Measurements from ENCODE around the gene STX10. TPM values are rescaled to one million over a fixed set of nuclear protein-coding genes. Genes with fewer than 3 reads are reported as not detected.
A peak's percentile ranks its signal among the peaks of the same experiment; 100 is the strongest.

Gene STX10
- total RNA-seq, 1 donor from 2014 or later: 70.2 TPM

DNA sequence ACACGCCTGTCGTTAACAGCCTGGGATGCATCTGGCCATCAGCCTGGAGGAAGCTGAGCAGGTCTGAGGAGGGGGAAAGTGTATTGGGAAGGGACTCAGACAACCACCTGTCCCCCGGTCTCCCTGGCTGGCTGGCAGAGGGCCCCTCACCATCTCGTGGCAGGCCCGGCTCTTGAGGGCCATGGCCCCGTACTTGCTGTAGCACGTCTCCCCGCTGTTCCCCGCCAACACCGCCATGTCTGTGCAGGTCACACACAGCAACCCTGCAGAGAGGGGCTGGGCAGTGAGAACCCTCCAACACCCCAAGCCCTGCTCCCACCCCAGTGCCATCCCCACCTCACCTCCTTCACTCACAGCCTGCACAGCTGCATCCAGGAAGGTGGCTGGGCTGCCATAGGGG, 37.6 kb downstream of the STX10 start:
- H3K36me3 ChIP-seq (ENCODE audit: control insufficient read depth, insufficient read depth, low read length): no peaks in the 10 kb centered on the region

GRCh38 chr19:13110099-13110610, 40.0 kb downstream of the STX10 start:
- H3K4me3 ChIP-seq (ENCODE audit: low read depth, low read length): no peak overlapping the region
- H3K36me3 ChIP-seq (ENCODE audit: control insufficient read depth, insufficient read depth, low read length): peaks cover 2% of the 10 kb centered on the region
- no peaks in the 10 kb centered on the region for H3K27me3 ChIP-seq (ENCODE audit: control insufficient read depth, insufficient read depth, low read length)
- DNase-seq (ENCODE audit: low read depth): no peak
- TF ChIP-seq CTCF (IDR thresholded peaks at IDR 0.05; ENCODE audit: insufficient read depth, low read length, poor library complexity, severe bottlenecking): no peak

More for the DNA sequence above, 37.6 kb downstream of the STX10 start:
- no peak for DNase-seq (ENCODE audit: low read depth)
- H3K4me3 ChIP-seq (ENCODE audit: low read depth, low read length): no peak overlapping the region
- no peak for TF ChIP-seq CTCF (IDR thresholded peaks at IDR 0.05; ENCODE audit: insufficient read depth, low read length, poor library complexity, severe bottlenecking)
- H3K27me3 ChIP-seq (ENCODE audit: control insufficient read depth, insufficient read depth, low read length): no peaks in the 10 kb centered on the region

DNA sequence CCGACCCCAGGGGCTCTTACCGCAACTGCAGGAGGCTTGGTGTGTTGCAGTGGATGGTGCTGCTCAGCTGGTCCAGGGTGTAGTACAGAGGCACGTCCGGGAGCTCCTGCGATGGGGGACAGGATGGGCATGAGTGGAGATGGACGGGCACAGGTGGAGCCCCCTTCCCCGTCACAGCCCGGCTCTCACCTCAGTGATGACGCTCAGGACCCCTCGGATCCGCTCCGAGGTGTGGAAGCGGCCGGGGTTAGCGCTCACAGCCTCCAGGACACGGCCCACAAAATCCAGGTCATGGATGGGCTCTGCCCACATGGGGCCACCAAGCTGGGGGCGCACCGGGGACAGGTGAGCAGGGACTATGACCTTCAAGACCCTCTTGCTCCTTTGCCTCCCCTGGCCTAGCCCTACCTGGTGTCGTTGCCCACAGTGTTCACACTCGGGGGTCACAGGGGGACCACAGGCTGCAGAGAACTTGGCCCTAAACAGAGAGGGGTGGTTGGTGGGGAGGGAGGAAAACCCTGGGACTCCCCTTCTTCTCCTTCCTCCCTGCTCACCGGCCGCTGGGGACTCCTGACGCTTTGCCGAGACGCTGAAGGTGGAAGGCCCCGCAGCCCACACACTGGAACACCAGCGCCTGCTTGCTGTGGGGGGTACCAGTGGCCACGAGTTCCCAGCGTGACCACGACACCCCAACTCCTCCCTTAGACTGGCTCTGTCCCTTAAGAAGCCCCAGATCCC, 40.6 kb downstream of the STX10 start:
- no peak for DNase-seq (ENCODE audit: low read depth)
- no peak for TF ChIP-seq CTCF (IDR thresholded peaks at IDR 0.05; ENCODE audit: insufficient read depth, low read length, poor library complexity, severe bottlenecking)
- peaks cover 2% of the 10 kb centered on the region for H3K36me3 ChIP-seq (ENCODE audit: control insufficient read depth, insufficient read depth, low read length)

GRCh38 chr19:13104848-13105711, 45.1 kb downstream of the STX10 start:
- Histone ChIP-seq H3K36me3 (ENCODE audit: control insufficient read depth, insufficient read depth, low read length) (peaks cover 2% of the 10 kb centered on the region), H3K4me3 (ENCODE audit: low read depth, low read length) (no peak overlapping the region), H3K27me3 (ENCODE audit: control insufficient read depth, insufficient read depth, low read length) (peaks cover 2% of the 10 kb centered on the region)
- no peak for TF ChIP-seq CTCF (IDR thresholded peaks at IDR 0.05; ENCODE audit: insufficient read depth, low read length, poor library complexity, severe bottlenecking)
- DNase-seq (ENCODE audit: low read depth): no peak

More for the DNA sequence above, 40.6 kb downstream of the STX10 start:
- Histone ChIP-seq H3K4me3 (ENCODE audit: low read depth, low read length) (no peak overlapping the region), H3K27me3 (ENCODE audit: control insufficient read depth, insufficient read depth, low read length) (no peaks in the 10 kb centered on the region)

GRCh38 chr19:13104360-13104847, 45.8 kb downstream of the STX10 start:
- no peak for DNase-seq (ENCODE audit: low read depth)
- Histone ChIP-seq H3K36me3 (ENCODE audit: control insufficient read depth, insufficient read depth, low read length) (peaks cover 2% of the 10 kb centered on the region), H3K4me3 (ENCODE audit: low read depth, low read length) (no peak overlapping the region), H3K27me3 (ENCODE audit: control insufficient read depth, insufficient read depth, low read length) (peaks cover 8% of the 10 kb centered on the region)
- peak; percentile 71 for TF ChIP-seq CTCF (IDR thresholded peaks at IDR 0.05; ENCODE audit: insufficient read depth, low read length, poor library complexity, severe bottlenecking)

All from kidney epithelial cell (primary cell).